Heart left ventricle (tissue), 13 donors: ENCODE results near the gene ZBTB47.

Experiments used
- CTCF ChIP-seq, 12 donors: fragments of 200-600 bp; sonication (generic) in 4 of 12; IDR thresholded peaks; one replicate each; pipeline versions ENCODE4 v1.5.0 to v1.8.0; 2018 to 2022; ENCODE audit warnings: antibody characterized with exemption in 12 of 12, mild to moderate bottlenecking in 5 of 12
- POLR2A ChIP-seq, 2 donors: fragments of 450-650 bp; IDR thresholded peaks; one replicate each; pipeline ENCODE4 v1.6.1; 2017; ENCODE audit warnings: antibody characterized with exemption in 2 of 2, mild to moderate bottlenecking in 2 of 2, moderate library complexity in 2 of 2
- donor health status: ischemic (EF 13 %, LVEDD 7.1; RV severe dilation, severe dysfunction).
- donor health status: DM: no; HTN: yes; CAD: no.
- donor health status: DM: no; HTN: no; CAD: no.
- donor health status: ischemic (EF 25% LVEDD 6.9; RV normal size, moderate dysfunction).
- donor health status: ischemic (EF 25% LVEDD 5.7; RV mildly dilated, moderate dysfunction).
- donor health status: ischemic (EF 35%, LVEDD 5.7; RV mildly dilated, moderate dysfunction).
- donor health status: nonischemic (EF 11% LVEDD 7.7; RV severe dilation, severe dysfunction).
- donor health status: DM: yes; HTN: yes; CAD: no.
- donor health status: PGD.
- donor health status: ischemic (EF 29% LVEDD 5.4; RV normal size, mild dysfunction).
- donor health status: nonischemic (EF 23%, LVEDD 6.1; RV moderate dilation, normal function).

GRCh38 chr3:42667523-42668412, 14.3 kb downstream of the ZBTB47 start:
- TF ChIP-seq POLR2A (IDR thresholded peaks at IDR 0.05), result no peak
- no peak for TF ChIP-seq CTCF (IDR thresholded peaks at IDR 0.05)
